Measurements from ENCODE around the gene CLDN7.
"Not testable (repeated sequence)": the region's sequence is repeated elsewhere in the genome, so short reads cannot be mapped to it uniquely, and the experiment has no call there.

The CLDN7 gene

GRCh38 chr17:7246779-7247178, 15.5 kb downstream of the CLDN7 start:
- H3K9me3 ChIP-seq (ENCODE audit: low read depth, low read length), result no peaks in the 10 kb centered on the region
- TF ChIP-seq POLR2AphosphoS5 (IDR thresholded peaks at IDR 0.05; ENCODE audit: borderline replicate concordance, low read depth, low read length) (no peak), FOXP2 (optimal IDR thresholded peaks at IDR 0.05; ENCODE audit: control extremely low read depth, extremely low read length, insufficient read depth) (no peak), EZH2 (IDR thresholded peaks at IDR 0.05) (no peak)

DNA sequence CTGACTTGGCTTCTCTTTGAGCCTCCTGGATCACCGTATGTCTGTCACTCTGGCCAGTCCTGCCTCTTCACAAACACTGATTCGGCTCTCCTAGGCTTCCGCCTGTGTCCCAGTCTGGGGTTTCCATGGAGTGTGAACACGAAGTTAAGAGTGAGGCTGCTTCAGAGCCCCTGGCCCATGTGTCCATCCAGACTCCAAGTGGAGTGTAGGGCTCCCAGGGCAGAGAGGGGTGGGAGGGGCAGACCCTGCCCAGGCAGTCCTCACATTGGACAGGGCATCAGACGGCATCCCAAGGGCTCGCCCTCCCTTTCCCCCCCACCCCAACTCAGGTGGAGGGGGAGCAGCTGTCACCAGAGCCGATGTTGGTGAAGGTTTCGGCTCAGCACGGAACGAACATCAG, 18.4 kb downstream of the CLDN7 start:
- H3K36me3 ChIP-seq (ENCODE audit: insufficient read depth, low read length), result peaks cover 41% of the 10 kb centered on the region
- H3K4me3 ChIP-seq; H3K9ac ChIP-seq (ENCODE audit: insufficient read length); H3K27ac ChIP-seq; DNase-seq (ENCODE audit: low read depth, low spot score); H3K9me3 ChIP-seq (ENCODE audit: low read depth, low read length): not testable (repeated sequence)

More at GRCh38 chr17:7246779-7247178, 15.5 kb downstream of the CLDN7 start:
- Histone ChIP-seq H3K36me3 (ENCODE audit: insufficient read depth, low read length) (peaks cover 28% of the 10 kb centered on the region), H3K4me3 (no peak overlapping the region), H3K27ac (no peak overlapping the region), H3K9ac (ENCODE audit: insufficient read length) (no peak overlapping the region)
- no peak for DNase-seq (ENCODE audit: low read depth, low spot score)

GRCh38 chr17:7243453-7243729, 18.9 kb downstream of the CLDN7 start:
- Histone ChIP-seq H3K27ac (peak overlapping the region; percentile 73), H3K36me3 (ENCODE audit: insufficient read depth, low read length) (peaks cover 41% of the 10 kb centered on the region), H3K9ac (ENCODE audit: insufficient read length) (peak overlapping the region; percentile 96), H3K9me3 (ENCODE audit: low read depth, low read length) (no peaks in the 10 kb centered on the region), H3K4me3 (peak overlapping the region; percentile 83)
- TF ChIP-seq POLR2AphosphoS5 (IDR thresholded peaks at IDR 0.05; ENCODE audit: borderline replicate concordance, low read depth, low read length) (no peak), EZH2 (IDR thresholded peaks at IDR 0.05) (no peak), FOXP2 (optimal IDR thresholded peaks at IDR 0.05; ENCODE audit: control extremely low read depth, extremely low read length, insufficient read depth) (no peak)
- DNase-seq (ENCODE audit: low read depth, low spot score), result no peak

DNA sequence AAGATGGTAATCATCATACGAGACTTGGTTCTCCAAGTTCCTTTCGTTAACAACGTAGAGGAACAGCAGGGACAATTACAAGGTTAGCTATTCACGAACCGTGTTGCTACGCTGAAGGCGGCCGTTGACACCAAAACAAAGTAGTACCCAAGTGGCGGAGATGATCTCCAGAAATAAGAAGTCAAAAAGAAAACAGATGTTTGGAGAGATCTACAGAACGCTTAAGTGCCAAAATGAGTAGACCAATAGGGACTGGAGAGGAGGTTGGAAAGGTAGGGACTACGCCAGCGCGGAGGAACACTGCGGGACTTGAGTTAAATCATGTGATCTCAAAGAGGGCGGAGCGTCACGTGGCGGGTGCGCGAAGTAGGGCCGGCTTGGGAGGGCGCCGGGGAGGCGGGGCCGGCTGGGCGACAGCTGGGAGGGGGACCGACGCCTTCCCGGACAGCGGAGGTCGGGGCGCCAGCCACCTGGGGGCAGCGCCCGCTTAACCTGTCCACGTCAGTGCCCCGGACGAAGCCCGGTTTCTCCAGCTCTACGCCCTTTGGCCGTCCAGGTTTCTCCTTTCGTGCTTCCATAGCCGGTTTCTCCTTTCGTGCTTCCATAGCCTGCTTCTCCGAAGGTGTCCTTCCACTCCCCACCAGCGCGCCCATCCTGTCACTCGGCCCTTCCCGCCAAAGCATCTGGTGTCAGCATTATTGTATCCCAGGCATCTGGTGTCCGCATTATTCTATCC, 19.4 kb downstream of the CLDN7 start:
- Histone ChIP-seq H3K27ac (peak overlapping the region; percentile 96), H3K4me3 (peak overlapping the region; percentile 83), H3K36me3 (ENCODE audit: insufficient read depth, low read length) (peaks cover 41% of the 10 kb centered on the region), H3K9me3 (ENCODE audit: low read depth, low read length) (no peaks in the 10 kb centered on the region), H3K9ac (ENCODE audit: insufficient read length) (peak overlapping the region; percentile 96)
- DNase-seq (ENCODE audit: low read depth, low spot score), result peak; percentile 82
- TF ChIP-seq POLR2AphosphoS5 (IDR thresholded peaks at IDR 0.05; ENCODE audit: borderline replicate concordance, low read depth, low read length) (peak; percentile 80), EZH2 (IDR thresholded peaks at IDR 0.05) (no peak), FOXP2 (optimal IDR thresholded peaks at IDR 0.05; ENCODE audit: control extremely low read depth, extremely low read length, insufficient read depth) (no peak)

GRCh38 chr17:7241783-7242716, 20.2 kb downstream of the CLDN7 start, which contains the start of gene GABARAP:
Gene GABARAP, minus strand, starts transcription at chr17:7242449. Its CDS starts 119 bp downstream, at chr17:7242330.
- Histone ChIP-seq H3K9ac (ENCODE audit: insufficient read length) (peak within 1 kb of the TSS; percentile 96), H3K4me3 (peak within 1 kb of the TSS; percentile 83), H3K9me3 (ENCODE audit: low read depth, low read length) (no peaks in the 10 kb centered on the region), H3K27ac (peak within 1 kb of the TSS; percentile 96), H3K36me3 (ENCODE audit: insufficient read depth, low read length) (peaks cover 44% of the 10 kb centered on the region)
- no peak for TF ChIP-seq EZH2 (IDR thresholded peaks at IDR 0.05)
- TF ChIP-seq POLR2AphosphoS5 (IDR thresholded peaks at IDR 0.05; ENCODE audit: borderline replicate concordance, low read depth, low read length), result no peak
- no peak for TF ChIP-seq FOXP2 (optimal IDR thresholded peaks at IDR 0.05; ENCODE audit: control extremely low read depth, extremely low read length, insufficient read depth)
- DNase-seq (ENCODE audit: low read depth, low spot score), result no peak

GRCh38 chr17:7241090-7241733, 21.1 kb downstream of the CLDN7 start:
- no peak for DNase-seq (ENCODE audit: low read depth, low spot score)
- Histone ChIP-seq H3K4me3 (peak overlapping the region; percentile 83), H3K27ac (peak overlapping the region; percentile 44; the same call in 1 of the 2 replicates), H3K9ac (ENCODE audit: insufficient read length) (peak overlapping the region; percentile 96), H3K36me3 (ENCODE audit: insufficient read depth, low read length) (peaks cover 44% of the 10 kb centered on the region), H3K9me3 (ENCODE audit: low read depth, low read length) (no peaks in the 10 kb centered on the region)
- TF ChIP-seq POLR2AphosphoS5 (IDR thresholded peaks at IDR 0.05; ENCODE audit: borderline replicate concordance, low read depth, low read length), result no peak
- no peak for TF ChIP-seq FOXP2 (optimal IDR thresholded peaks at IDR 0.05; ENCODE audit: control extremely low read depth, extremely low read length, insufficient read depth)
- no peak for TF ChIP-seq EZH2 (IDR thresholded peaks at IDR 0.05)

GRCh38 chr17:7240375-7240774, 21.9 kb downstream of the CLDN7 start:
- Histone ChIP-seq H3K36me3 (ENCODE audit: insufficient read depth, low read length) (peaks cover 46% of the 10 kb centered on the region), H3K27ac (peak overlapping the region; percentile 71), H3K9ac (ENCODE audit: insufficient read length) (peak overlapping the region; percentile 75), H3K9me3 (ENCODE audit: low read depth, low read length) (no peaks in the 10 kb centered on the region), H3K4me3 (peak overlapping the region; percentile 83)
- TF ChIP-seq EZH2 (IDR thresholded peaks at IDR 0.05), result no peak
- TF ChIP-seq POLR2AphosphoS5 (IDR thresholded peaks at IDR 0.05; ENCODE audit: borderline replicate concordance, low read depth, low read length), result no peak
- no peak for TF ChIP-seq FOXP2 (optimal IDR thresholded peaks at IDR 0.05; ENCODE audit: control extremely low read depth, extremely low read length, insufficient read depth)
- DNase-seq (ENCODE audit: low read depth, low spot score), result no peak
